ENCODE results near the gene SASH3. TPM values are rescaled to one million over a fixed set of nuclear protein-coding genes. Genes with fewer than 3 reads are reported as not detected.

Gene SASH3
- total and polyA plus RNA-seq, 2 donors (not counting 1 experiment from before 2014, with no cell fraction given), result 224 to 240 TPM

Small RNAs within 50 kb of the gene (small RNA-seq; reads per million reads assigned to genes)
- gene RF00017 (ENCODE audit: insufficient read length, low read depth, low replicate concordance), result not detected

Other genes with a start within 250 kb of the SASH3 start
- 8.8 and 10.6 TPM in 2 replicates for gene OCRL, start 239.7 kb upstream of the SASH3 start, total RNA-seq
- 4.6 and 6.7 TPM in 2 replicates for gene OCRL, start 239.7 kb upstream of the SASH3 start, polyA plus RNA-seq
- gene APLN, start 125.0 kb upstream of the SASH3 start, total RNA-seq, result not detected in 2 replicates
- not detected in 2 replicates for gene APLN, start 125.0 kb upstream of the SASH3 start, polyA plus RNA-seq
- gene XPNPEP2, start 41.0 kb upstream of the SASH3 start, total RNA-seq, result 0.29 TPM in 1 of 2 replicates, not detected in the other
- gene XPNPEP2, start 41.0 kb upstream of the SASH3 start, polyA plus RNA-seq, result 0.14 and 0.31 TPM in 2 replicates
- gene ZDHHC9, start 63.9 kb downstream of the SASH3 start, total RNA-seq, result 4.5 and 6.1 TPM in 2 replicates
- gene ZDHHC9, start 63.9 kb downstream of the SASH3 start, polyA plus RNA-seq, result 1.3 and 2.4 TPM in 2 replicates
- 21.5 and 23.0 TPM in 2 replicates for gene UTP14A, start 126.2 kb downstream of the SASH3 start, total RNA-seq
- gene UTP14A, start 126.2 kb downstream of the SASH3 start, polyA plus RNA-seq, result 6.0 and 8.1 TPM in 2 replicates
- 14.3 and 14.4 TPM in 2 replicates for gene BCORL1, start 202.7 kb downstream of the SASH3 start, total RNA-seq
- 1.8 and 1.9 TPM in 2 replicates for gene BCORL1, start 202.7 kb downstream of the SASH3 start, polyA plus RNA-seq